H9 (cell line): Measurements from ENCODE around the gene KLHDC8A. TPM values are rescaled to one million over a fixed set of nuclear protein-coding genes. Genes with fewer than 3 reads are reported as not detected.

ENCODE experiments used
- DNase-seq: peaks from one replicate; pipeline ENCODE4 v3.0.0-alpha.2; 2017
- H2AFZ ChIP-seq: one replicate; pipeline ENCODE4 v1.6.1; 2013; ENCODE audit warnings: mild to moderate bottlenecking, low read length, control low read depth, moderate library complexity
- H2AK5ac ChIP-seq: 2 replicates; pipeline ENCODE4 v1.6.1; 2013; ENCODE audit warnings: low read length, control low read depth, mixed read lengths; ENCODE audit not compliant: insufficient read length
- H2BK120ac ChIP-seq: one replicate; pipeline ENCODE4 v1.6.1; 2013; ENCODE audit warnings: low read depth, mild to moderate bottlenecking, low read length, control low read depth, inconsistent platforms; ENCODE audit not compliant: poor library complexity, severe bottlenecking
- H2BK12ac ChIP-seq: 2 replicates; pipeline ENCODE4 v1.6.1; 2013; ENCODE audit warnings: low read length, control low read depth, mixed read lengths, low read depth; ENCODE audit not compliant: insufficient read length
- H2BK15ac ChIP-seq: 2 replicates; pipeline ENCODE4 v1.6.1; 2013; ENCODE audit warnings: low read depth, low read length, control low read depth
- H2BK20ac ChIP-seq: one replicate; pipeline ENCODE4 v1.6.1; 2013; ENCODE audit warnings: low read depth, mild to moderate bottlenecking, low read length, control low read depth, inconsistent platforms; ENCODE audit not compliant: poor library complexity, severe bottlenecking
- H2BK5ac ChIP-seq: 2 replicates; pipeline ENCODE4 v1.6.1; 2013; ENCODE audit warnings: low read length, control low read depth, mixed read lengths; ENCODE audit not compliant: insufficient read length
- H3K14ac ChIP-seq: 2 replicates; pipeline ENCODE4 v1.6.1; 2013; ENCODE audit warnings: low read length, control low read depth; ENCODE audit not compliant: insufficient read depth
- H3K18ac ChIP-seq: 2 replicates; pipeline ENCODE4 v1.6.1; 2013; ENCODE audit warnings: low read depth, mild to moderate bottlenecking, mixed read lengths, low read length, control low read depth; ENCODE audit not compliant: insufficient read length
- H3K23ac ChIP-seq: 2 replicates; pipeline ENCODE4 v1.6.1; 2013; ENCODE audit warnings: low read length, control low read depth, mixed read lengths, low read depth; ENCODE audit not compliant: insufficient read length
- H3K23me2 ChIP-seq: 2 replicates; pipeline ENCODE4 v1.6.1; 2013; ENCODE audit warnings: low read depth, mild to moderate bottlenecking, mixed read lengths, low read length, control low read depth; ENCODE audit not compliant: insufficient read length, poor library complexity, severe bottlenecking
- H3K27ac ChIP-seq: 2 replicates; pipeline ENCODE4 v1.5.1; 2013; ENCODE audit warnings: low read length, control low read depth, mixed read lengths, low read depth; ENCODE audit not compliant: insufficient read length
- H3K27me3 ChIP-seq: 2 replicates; pipeline ENCODE4 v1.6.1; 2013; ENCODE audit warnings: low read length, control low read depth, inconsistent platforms; ENCODE audit not compliant: insufficient read depth
- H3K4ac ChIP-seq: 2 replicates; pipeline ENCODE4 v1.6.1; 2013; ENCODE audit warnings: low read depth, mild to moderate bottlenecking, control low read depth, inconsistent platforms, low read length, moderate library complexity
- H3K4me1 ChIP-seq: 2 replicates; pipeline ENCODE4 v1.6.1; 2013; ENCODE audit warnings: low read length, control low read depth, inconsistent platforms; ENCODE audit not compliant: insufficient read depth
- H3K4me2 ChIP-seq: 2 replicates; pipeline ENCODE4 v1.6.1; 2013; ENCODE audit warnings: low read length, control low read depth, mixed read lengths; ENCODE audit not compliant: insufficient read length, insufficient read depth
- H3K56ac ChIP-seq: 2 replicates; pipeline ENCODE4 v1.6.1; 2013; ENCODE audit warnings: low read depth, mild to moderate bottlenecking, mixed read lengths, low read length, control low read depth; ENCODE audit not compliant: insufficient read length
- H3K79me1 ChIP-seq: 2 replicates; pipeline ENCODE4 v1.6.1; 2013; ENCODE audit warnings: low read depth, mild to moderate bottlenecking, moderate library complexity, low read length, control low read depth, inconsistent platforms; ENCODE audit not compliant: insufficient read depth, poor library complexity, severe bottlenecking
- H3K79me2 ChIP-seq: 2 replicates; pipeline ENCODE4 v1.6.1; 2013; ENCODE audit warnings: low read length, control low read depth, inconsistent platforms; ENCODE audit not compliant: insufficient read depth
- H3K9ac ChIP-seq: 2 replicates; pipeline ENCODE4 v1.6.1; 2013; ENCODE audit warnings: low read length, control low read depth, mixed read lengths; ENCODE audit not compliant: insufficient read length; ENCODE audit errors: extremely low read depth
- H3K9me3 ChIP-seq: one replicate; pipeline ENCODE4 v1.6.1; 2013; ENCODE audit warnings: low read depth, low read length, inconsistent platforms; ENCODE audit not compliant: control insufficient read depth
- H3T11ph ChIP-seq: one replicate; pipeline ENCODE4 v1.6.1; 2013; ENCODE audit warnings: mild to moderate bottlenecking, low read length, control low read depth, inconsistent platforms
- H4K20me1 ChIP-seq: one replicate; pipeline ENCODE4 v1.6.1; 2013; ENCODE audit not compliant: control insufficient read depth, insufficient read length, insufficient read depth
- H4K5ac ChIP-seq: 2 replicates; pipeline ENCODE4 v1.6.1; 2013; ENCODE audit warnings: low read depth, mild to moderate bottlenecking, mixed read lengths, low read length, control low read depth; ENCODE audit not compliant: insufficient read length
- H4K8ac ChIP-seq: replicated peaks from 2 replicates; pipeline ENCODE4 v1.6.1; 2013; ENCODE audit warnings: low read length, control low read depth, mixed read lengths, low read depth; ENCODE audit not compliant: insufficient read length
- H4K91ac ChIP-seq: 2 replicates; pipeline ENCODE4 v1.6.1; 2013; ENCODE audit warnings: low read depth, mild to moderate bottlenecking, moderate library complexity, mixed read lengths, low read length, control low read depth; ENCODE audit not compliant: insufficient read length
- H3K27ac Mint-ChIP-seq, 3 experiments: 2 replicates in 2 of 3; 3 replicates in 1 of 3; pipeline ENCODE4 v1.8.0; 2020 to 2021; ENCODE audit warnings: mixed read lengths in 3 of 3, mild to moderate bottlenecking in 1 of 3, moderate library complexity in 1 of 3
- H3K27me3 Mint-ChIP-seq: 2 replicates; pipeline ENCODE4 v1.8.0; 2021; ENCODE audit warnings: low read depth, mild to moderate bottlenecking, moderate library complexity, mixed read lengths
- H3K36me3 Mint-ChIP-seq, 3 experiments: 2 replicates in 2 of 3; 3 replicates in 1 of 3; pipeline ENCODE4 v1.8.0; 2020 to 2021; ENCODE audit warnings: low read depth in 3 of 3, mixed read lengths in 3 of 3; ENCODE audit not compliant: insufficient read depth in 1 of 3
- H3K4me1 Mint-ChIP-seq, 2 experiments: 2 replicates each; pipeline ENCODE4 v1.8.0; 2020; ENCODE audit warnings: mixed read lengths in 2 of 2
- H3K4me3 Mint-ChIP-seq, 2 experiments: 2 replicates in 1 of 2; 3 replicates in 1 of 2; pipeline ENCODE4 v1.8.0; 2020 to 2021; ENCODE audit warnings: mild to moderate bottlenecking in 2 of 2, mixed read lengths in 2 of 2, moderate library complexity in 1 of 2
- H3K9me3 Mint-ChIP-seq, 2 experiments: 2 replicates in 1 of 2; 3 replicates in 1 of 2; pipeline ENCODE4 v1.8.0; 2020; ENCODE audit warnings: mild to moderate bottlenecking in 2 of 2, mixed read lengths in 2 of 2, moderate library complexity in 1 of 2
- WGBS: extraction: QIAGEN DNeasy Blood & Tissue Kit; methylation state at CpG from one replicate; pipeline ENCODE4 v1.1.7; 2013; ENCODE audit warnings: missing lambda C conversion rate, low lambda C conversion rate, mixed read lengths; ENCODE audit not compliant: insufficient read length; ENCODE audit errors: extremely low coverage; 5-methylcytosine and 5-hydroxymethylcytosine counted together
- total RNA-seq: library from RNA; stranded (reverse); gene quantifications from 2 replicates; pipeline ENCODE4 v1.2.1, GENCODE V29; 2021
- TF ChIP-seq, protein P1 (sequence below): fragments of 200-600 bp; sonication (generic); conservative IDR thresholded peaks from 3 replicates; pipeline ENCODE4 v1.8.0; 2021; ENCODE audit warnings: antibody characterized with exemption, mild to moderate bottlenecking

KLHDC8A gene
- total RNA-seq, 1 experiment from 2014 or later, result 0.96 TPM

DNA sequence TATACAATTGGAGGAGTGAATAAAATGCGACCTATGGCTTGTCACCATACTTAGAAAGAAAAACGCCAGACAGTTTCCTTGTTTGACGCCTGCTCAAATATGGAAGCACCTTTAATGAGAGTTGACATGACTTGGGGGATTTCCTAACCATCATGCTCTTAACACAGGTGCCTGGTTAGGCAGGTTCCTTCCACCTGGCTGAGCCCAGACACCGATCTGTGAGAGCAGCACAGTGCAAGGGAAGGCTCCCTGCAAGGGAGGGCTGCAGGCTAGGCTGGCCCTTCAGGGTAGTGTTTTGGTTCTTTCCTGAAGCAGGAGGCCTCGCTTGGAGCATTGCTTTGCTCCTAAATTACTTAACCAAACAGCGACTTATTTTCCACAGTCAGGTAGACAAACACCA is 24.6 kb upstream of the KLHDC8A start:
- no peak overlapping the region for H2BK120ac ChIP-seq
- H3K4ac ChIP-seq, result no peak overlapping the region
- Mint-ChIP-seq H3K4me3 (no peak overlapping the region), H3K9me3 (no peaks in the 10 kb centered on the region), H3K27me3 (peaks cover 3% of the 10 kb centered on the region; the same call in 1 of the 2 replicates), H3K27ac (no peak overlapping the region), H3K4me1 (peaks cover 10 to 14% of the 10 kb centered on the region in 2 experiments), H3K36me3 (no peaks in the 10 kb centered on the region)
- WGBS, result no CpG with 5 or more reads among the region's 6 CpGs
- H3T11ph ChIP-seq, result no peak overlapping the region
- no peaks in the 10 kb centered on the region for H3K79me1 ChIP-seq
- H3K56ac ChIP-seq, result no peak overlapping the region
- H2AFZ ChIP-seq, result no peak overlapping the region
- H3K23me2 ChIP-seq, result no peaks in the 10 kb centered on the region
- no peak overlapping the region for H3K18ac ChIP-seq
- H4K91ac ChIP-seq, result no peak overlapping the region
- no peak overlapping the region for H2AK5ac ChIP-seq
- no peak overlapping the region for H3K23ac ChIP-seq
- no peak overlapping the region for H3K4me2 ChIP-seq
- H2BK5ac ChIP-seq, result no peak overlapping the region
- H3K14ac ChIP-seq, result no peak overlapping the region
- H4K8ac ChIP-seq, result no peak overlapping the region
- H3K9ac ChIP-seq, result no peak overlapping the region
- no peaks in the 10 kb centered on the region for H3K79me2 ChIP-seq
- no peaks in the 10 kb centered on the region for H3K9me3 ChIP-seq
- H3K27me3 ChIP-seq, result no peaks in the 10 kb centered on the region
- H4K20me1 ChIP-seq, result no peaks in the 10 kb centered on the region
- H2BK12ac ChIP-seq, result no peak overlapping the region
- no peak overlapping the region for H3K27ac ChIP-seq
- TF ChIP-seq, protein P1, sequence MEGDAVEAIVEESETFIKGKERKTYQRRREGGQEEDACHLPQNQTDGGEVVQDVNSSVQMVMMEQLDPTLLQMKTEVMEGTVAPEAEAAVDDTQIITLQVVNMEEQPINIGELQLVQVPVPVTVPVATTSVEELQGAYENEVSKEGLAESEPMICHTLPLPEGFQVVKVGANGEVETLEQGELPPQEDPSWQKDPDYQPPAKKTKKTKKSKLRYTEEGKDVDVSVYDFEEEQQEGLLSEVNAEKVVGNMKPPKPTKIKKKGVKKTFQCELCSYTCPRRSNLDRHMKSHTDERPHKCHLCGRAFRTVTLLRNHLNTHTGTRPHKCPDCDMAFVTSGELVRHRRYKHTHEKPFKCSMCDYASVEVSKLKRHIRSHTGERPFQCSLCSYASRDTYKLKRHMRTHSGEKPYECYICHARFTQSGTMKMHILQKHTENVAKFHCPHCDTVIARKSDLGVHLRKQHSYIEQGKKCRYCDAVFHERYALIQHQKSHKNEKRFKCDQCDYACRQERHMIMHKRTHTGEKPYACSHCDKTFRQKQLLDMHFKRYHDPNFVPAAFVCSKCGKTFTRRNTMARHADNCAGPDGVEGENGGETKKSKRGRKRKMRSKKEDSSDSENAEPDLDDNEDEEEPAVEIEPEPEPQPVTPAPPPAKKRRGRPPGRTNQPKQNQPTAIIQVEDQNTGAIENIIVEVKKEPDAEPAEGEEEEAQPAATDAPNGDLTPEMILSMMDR, result no peak
- DNase-seq, result no peak
- H2BK20ac ChIP-seq, result no peak overlapping the region
- no peak overlapping the region for H4K5ac ChIP-seq
- no peak overlapping the region for H2BK15ac ChIP-seq
- peaks cover 3% of the 10 kb centered on the region; the same call in 1 of the 2 replicates for H3K4me1 ChIP-seq
